Nephron progenitor cell (in vitro differentiated cells): ENCODE measurements around the gene PELI3.
A peak's percentile ranks its signal among the peaks of the same experiment; 100 is the strongest.

Source experiments
- DNase-seq: peaks from one replicate; pipeline ENCODE4 v3.0.0; 2021
- H3K27ac Mint-ChIP-seq: 2 replicates; pipeline ENCODE4 v1.8.0; 2021; ENCODE audit warnings: mild to moderate bottlenecking, moderate library complexity, mixed read lengths
- H3K27me3 Mint-ChIP-seq: 2 replicates; pipeline ENCODE4 v1.8.0; 2021; ENCODE audit warnings: mild to moderate bottlenecking, low read depth, mixed read lengths; ENCODE audit not compliant: poor library complexity
- H3K36me3 Mint-ChIP-seq: 2 replicates; pipeline ENCODE4 v1.8.0; 2021; ENCODE audit warnings: low read depth, mixed read lengths
- H3K4me1 Mint-ChIP-seq: 2 replicates; pipeline ENCODE4 v1.8.0; 2021; ENCODE audit warnings: mixed read lengths
- H3K4me3 Mint-ChIP-seq: 2 replicates; pipeline ENCODE4 v1.8.0; 2021; ENCODE audit warnings: mild to moderate bottlenecking, moderate library complexity, mixed read lengths
- H3K9me3 Mint-ChIP-seq: 2 replicates; pipeline ENCODE4 v1.8.0; 2021; ENCODE audit warnings: mild to moderate bottlenecking, moderate library complexity, mixed read lengths
- CTCF ChIP-seq: fragments of 200-600 bp; sonication (generic); IDR thresholded peaks from 2 replicates; pipeline ENCODE4 v1.5.0; 2021; ENCODE audit warnings: antibody characterized with exemption

PELI3 gene

DNA sequence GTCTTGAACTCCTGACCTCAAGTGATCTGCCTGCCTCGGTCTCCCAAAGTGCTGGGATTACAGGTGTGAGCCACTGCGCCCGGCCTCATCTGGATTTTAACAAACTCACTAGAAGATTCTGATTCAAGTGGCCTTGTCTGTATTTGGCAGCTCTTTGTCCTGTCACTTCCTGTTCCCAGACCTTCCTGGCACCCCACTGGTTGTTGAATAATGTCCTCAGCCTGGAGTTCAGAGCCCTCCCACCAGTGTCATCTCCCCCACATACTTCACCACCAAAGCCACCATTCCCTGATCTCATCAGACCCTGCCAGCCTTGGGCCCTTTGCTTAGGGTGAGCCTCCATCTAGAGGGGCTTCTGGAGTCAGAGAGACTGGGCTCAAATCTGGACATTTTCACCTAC lies 3.3 kb downstream of the PELI3 start:
- no peak for TF ChIP-seq CTCF
- H3K36me3 Mint-ChIP-seq: peaks cover 10% of the 10 kb centered on the region
- H3K4me1 Mint-ChIP-seq: peaks cover 49% of the 10 kb centered on the region
- H3K27ac Mint-ChIP-seq: peak overlapping the region; percentile 34
- peak overlapping the region; percentile 35 for H3K4me3 Mint-ChIP-seq
- DNase-seq: no peak
- H3K27me3 Mint-ChIP-seq: peaks cover 14% of the 10 kb centered on the region
- no peaks in the 10 kb centered on the region for H3K9me3 Mint-ChIP-seq

DNA sequence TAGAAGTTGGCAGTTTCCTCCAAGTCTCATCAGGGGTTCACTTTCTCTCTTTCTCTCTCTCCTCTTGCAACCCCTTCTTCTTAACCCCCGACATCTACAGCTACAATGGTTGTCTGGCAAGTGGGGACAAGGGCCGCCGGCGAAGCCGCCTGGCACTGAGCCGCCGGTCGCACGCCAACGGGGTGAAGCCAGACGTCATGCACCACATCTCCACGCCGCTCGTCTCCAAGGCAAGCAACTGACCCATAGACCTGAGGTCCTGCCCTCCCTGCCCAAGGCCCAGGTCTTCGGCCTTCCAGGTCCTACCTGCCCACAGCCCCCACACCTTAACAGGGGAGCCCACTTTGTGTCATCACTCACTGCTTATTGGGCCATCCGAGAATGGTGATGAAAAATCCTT lies 4.4 kb downstream of the PELI3 start:
- Mint-ChIP-seq H3K36me3 (peaks cover 10% of the 10 kb centered on the region), H3K9me3 (no peaks in the 10 kb centered on the region), H3K4me1 (peaks cover 39% of the 10 kb centered on the region), H3K4me3 (no peak overlapping the region), H3K27me3 (peaks cover 5% of the 10 kb centered on the region), H3K27ac (peak overlapping the region; percentile 71)
- TF ChIP-seq CTCF: no peak
- no peak for DNase-seq

GRCh38 chr11:66472054-66472453 lies 5.3 kb downstream of the PELI3 start:
- H3K36me3 Mint-ChIP-seq: peaks cover 10% of the 10 kb centered on the region
- no peaks in the 10 kb centered on the region for H3K9me3 Mint-ChIP-seq
- TF ChIP-seq CTCF: no peak
- H3K27me3 Mint-ChIP-seq: peaks cover 5% of the 10 kb centered on the region
- H3K27ac Mint-ChIP-seq: no peak overlapping the region
- no peak for DNase-seq
- H3K4me1 Mint-ChIP-seq: peaks cover 46% of the 10 kb centered on the region
- H3K4me3 Mint-ChIP-seq: no peak overlapping the region

DNA sequence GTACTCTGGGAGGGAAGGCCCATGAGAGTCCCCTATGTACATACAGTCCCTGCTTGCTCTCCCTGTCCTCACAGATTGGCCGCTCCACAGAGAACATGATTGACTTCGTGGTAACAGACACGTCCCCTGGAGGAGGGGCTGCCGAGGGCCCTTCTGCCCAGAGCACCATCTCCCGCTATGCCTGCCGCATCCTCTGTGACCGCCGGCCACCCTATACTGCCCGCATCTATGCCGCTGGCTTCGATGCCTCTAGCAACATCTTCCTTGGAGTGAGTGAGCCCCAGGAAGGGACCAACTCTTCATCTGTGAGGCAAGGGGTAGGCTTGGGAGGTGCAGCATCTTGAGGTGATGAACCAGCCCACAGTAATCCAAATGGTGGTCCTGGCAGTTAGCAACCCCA lies 6.5 kb downstream of the PELI3 start:
- H3K27ac Mint-ChIP-seq: no peak overlapping the region
- no peak for TF ChIP-seq CTCF
- peaks cover 10% of the 10 kb centered on the region for H3K36me3 Mint-ChIP-seq
- H3K9me3 Mint-ChIP-seq: no peaks in the 10 kb centered on the region
- peaks cover 3% of the 10 kb centered on the region for H3K27me3 Mint-ChIP-seq
- H3K4me1 Mint-ChIP-seq: peaks cover 46% of the 10 kb centered on the region
- no peak overlapping the region for H3K4me3 Mint-ChIP-seq
- DNase-seq: no peak

GRCh38 chr11:66473608-66474515 lies 7.2 kb downstream of the PELI3 start:
- Mint-ChIP-seq H3K27me3 (peaks cover 3% of the 10 kb centered on the region), H3K27ac (peak overlapping the region; percentile 59), H3K36me3 (peaks cover 10% of the 10 kb centered on the region), H3K4me3 (no peak overlapping the region), H3K4me1 (peaks cover 46% of the 10 kb centered on the region), H3K9me3 (no peaks in the 10 kb centered on the region)
- no peak for TF ChIP-seq CTCF
- no peak for DNase-seq
